NCI-H526 (cell line): ENCODE results near the gene ISG20.
A peak's percentile ranks its signal among the peaks of the same experiment; 100 is the strongest.

Experiments
- DNase-seq, 2 experiments: peaks; one replicate each; lab custom pipeline; 2025; lab: John Stamatoyannopoulos, UW

Gene ISG20

DNA sequence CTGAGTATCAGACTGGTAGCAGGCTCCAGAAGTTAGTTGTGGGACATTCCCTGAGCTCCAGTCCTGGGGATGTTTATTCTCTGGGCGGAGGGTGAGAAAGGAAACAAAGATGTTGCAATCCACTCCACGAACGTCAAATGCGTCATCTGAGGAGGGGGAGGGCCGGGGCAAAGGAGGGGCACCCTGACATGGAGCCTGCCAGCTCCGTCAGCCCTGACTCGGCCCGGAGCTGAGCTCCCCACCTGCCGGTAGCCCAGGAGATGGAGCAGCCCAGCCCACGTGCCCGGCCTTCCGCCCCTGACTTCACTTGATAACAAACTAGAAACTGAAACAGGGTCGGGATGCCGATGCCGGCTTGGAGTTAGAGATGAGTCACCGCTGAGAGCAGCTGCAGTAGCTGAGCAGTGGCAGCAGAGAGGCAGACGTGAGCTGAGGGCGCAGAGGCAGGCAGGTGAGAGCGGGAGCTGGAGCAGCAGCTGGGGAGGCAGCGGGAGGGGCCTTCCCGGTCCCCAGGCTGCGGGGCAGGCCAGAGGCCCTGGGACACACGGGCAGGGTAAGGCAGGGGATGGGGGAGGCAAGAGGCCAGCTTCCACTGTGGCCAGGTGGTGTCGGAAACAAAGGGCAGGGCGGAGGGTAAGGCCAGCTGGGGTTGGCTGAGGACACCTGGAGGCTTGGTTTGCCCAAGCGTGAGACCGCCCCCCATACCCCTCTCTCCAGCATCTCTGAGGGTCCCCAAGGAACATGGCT is at the start of gene ISG20:
ISG20 (plus strand) TSS at position 391 of the 747 bp plus-strand sequence; CDS start at position 742, 351 bp downstream.
- DNase-seq = peak; percentile 28 to 81

- no peak for DNase-seq
Measured at GRCh38 chr15:88590759-88591158, 48.1 kb upstream of the ISG20 start.

DNA sequence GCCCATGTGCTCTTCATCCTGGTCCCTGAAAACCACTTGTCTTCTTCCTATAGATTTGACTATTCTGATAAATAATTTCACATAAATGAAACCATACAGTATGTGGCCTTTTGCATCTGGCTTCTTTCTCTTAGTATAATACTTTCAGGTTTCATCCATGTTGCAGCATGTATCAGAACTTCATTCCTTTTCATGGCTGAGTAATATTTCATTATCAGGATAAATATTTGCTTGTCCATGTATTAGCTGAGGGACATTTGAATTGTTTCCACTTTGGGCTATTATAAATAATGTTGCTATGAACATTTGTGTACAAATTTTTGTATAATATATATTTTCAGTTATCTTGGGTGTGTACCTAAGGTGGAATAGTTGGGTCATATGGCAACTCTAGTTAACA is 47.4 kb upstream of the ISG20 start:
- DNase-seq = no peak

GRCh38 chr15:88603885-88604284 is 34.9 kb upstream of the ISG20 start:
- DNase-seq = peak in 1 of 2 experiments; percentile 58

- DNase-seq = peak in 1 of 2 experiments; percentile 63
Measured at GRCh38 chr15:88604381-88605188, 34.2 kb upstream of the ISG20 start.

DNA sequence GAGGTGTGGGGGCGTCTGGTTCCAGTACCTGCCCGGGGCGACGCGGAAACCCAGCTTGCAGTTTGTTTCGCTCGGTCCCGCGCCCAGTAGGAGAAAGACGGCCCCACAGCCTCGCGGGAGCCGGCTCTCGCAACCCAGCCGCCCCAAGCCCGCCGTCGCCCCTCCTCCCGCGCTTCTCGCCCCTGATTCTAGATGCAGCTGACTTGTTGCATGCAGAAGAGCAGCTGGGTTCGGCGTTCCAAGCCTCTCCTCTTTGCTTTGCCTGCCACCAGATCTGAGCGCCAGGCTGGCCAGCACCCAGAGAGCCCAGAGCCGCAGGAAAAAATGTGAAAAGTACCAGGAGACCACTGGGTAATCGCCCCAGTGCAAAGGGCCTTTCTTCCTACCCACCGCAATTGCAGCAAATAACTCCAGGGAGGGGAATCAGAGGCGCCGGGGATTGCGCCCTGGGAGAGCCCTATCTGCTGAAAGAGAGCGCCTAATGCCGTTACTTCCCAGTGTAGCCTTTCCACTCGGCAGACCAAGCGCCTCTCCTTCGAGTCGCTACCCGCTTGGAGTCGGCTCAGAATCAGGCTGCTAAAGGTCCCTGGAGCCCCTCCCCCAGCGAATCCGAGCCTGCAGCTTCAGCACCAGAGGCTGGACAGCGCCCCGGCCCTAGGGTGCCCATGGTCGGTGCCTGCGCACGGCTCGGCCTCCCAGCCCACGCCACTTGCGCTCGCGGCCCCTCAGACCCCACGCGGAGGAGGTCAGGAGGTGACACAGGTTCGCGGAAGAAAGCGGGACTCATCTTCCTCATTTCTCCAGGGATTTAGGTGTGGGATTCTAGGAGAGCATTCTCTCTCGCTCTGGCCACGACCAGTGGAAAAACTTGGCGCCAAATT is 33.4 kb upstream of the ISG20 start:
- DNase-seq = peak in 1 of 2 experiments; percentile 71

- peak; percentile 18 to 62 for DNase-seq
Measured at GRCh38 chr15:88606070-88606794, 32.6 kb upstream of the ISG20 start.

DNA sequence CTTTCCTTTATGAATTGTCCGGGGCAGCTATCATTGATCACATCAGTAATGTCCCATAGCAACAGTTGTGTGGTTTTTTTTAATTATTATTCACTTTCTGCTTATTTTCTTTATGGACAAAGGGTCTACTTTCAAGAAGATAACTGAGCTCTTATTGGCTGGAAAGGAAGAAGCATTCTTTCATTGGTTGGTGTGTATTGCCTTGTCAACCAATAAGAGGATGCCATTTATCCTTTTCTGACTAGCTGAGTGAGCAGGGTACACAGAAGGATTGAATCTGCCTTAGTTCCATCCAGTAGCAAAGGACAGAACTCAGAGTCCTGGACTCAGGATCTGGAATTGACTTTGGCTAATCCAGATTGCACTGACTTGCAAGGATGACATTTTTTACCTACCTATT is 30.9 kb upstream of the ISG20 start:
- DNase-seq = no peak

DNA sequence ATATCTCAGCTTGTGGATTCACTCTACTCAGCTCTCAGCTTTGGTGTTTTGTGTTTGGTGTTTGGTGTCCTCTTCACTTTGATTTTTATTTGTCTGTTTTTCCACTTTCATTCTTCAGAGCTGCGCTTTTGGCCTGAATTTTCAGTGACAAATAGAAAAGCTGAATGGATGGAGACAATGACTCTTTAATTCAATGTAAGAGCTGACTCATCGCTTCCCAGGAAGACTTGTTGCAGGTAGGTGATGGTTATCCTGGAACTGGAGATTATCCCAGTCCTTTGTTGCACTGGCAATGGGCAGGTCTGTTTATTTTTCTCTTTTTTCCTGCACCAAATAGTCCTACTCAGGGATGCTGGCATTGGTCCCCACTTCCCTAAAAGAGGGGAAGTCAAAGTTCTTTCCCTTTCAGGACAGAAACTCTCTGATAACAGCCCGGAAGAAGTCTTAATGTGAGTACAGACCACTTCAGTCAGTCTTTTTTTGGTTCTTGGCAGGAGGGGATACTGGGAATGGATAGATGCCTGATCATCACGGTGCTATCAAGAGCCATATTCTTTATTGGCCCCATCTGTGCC is 30.1 kb upstream of the ISG20 start:
- no peak for DNase-seq

- DNase-seq = no peak
Measured at GRCh38 chr15:88609344-88610090, 29.3 kb upstream of the ISG20 start.

- no peak for DNase-seq
Measured at GRCh38 chr15:88610701-88611231, 28.1 kb upstream of the ISG20 start.

- DNase-seq = no peak
Measured at GRCh38 chr15:88612186-88612796, 26.5 kb upstream of the ISG20 start.

DNA sequence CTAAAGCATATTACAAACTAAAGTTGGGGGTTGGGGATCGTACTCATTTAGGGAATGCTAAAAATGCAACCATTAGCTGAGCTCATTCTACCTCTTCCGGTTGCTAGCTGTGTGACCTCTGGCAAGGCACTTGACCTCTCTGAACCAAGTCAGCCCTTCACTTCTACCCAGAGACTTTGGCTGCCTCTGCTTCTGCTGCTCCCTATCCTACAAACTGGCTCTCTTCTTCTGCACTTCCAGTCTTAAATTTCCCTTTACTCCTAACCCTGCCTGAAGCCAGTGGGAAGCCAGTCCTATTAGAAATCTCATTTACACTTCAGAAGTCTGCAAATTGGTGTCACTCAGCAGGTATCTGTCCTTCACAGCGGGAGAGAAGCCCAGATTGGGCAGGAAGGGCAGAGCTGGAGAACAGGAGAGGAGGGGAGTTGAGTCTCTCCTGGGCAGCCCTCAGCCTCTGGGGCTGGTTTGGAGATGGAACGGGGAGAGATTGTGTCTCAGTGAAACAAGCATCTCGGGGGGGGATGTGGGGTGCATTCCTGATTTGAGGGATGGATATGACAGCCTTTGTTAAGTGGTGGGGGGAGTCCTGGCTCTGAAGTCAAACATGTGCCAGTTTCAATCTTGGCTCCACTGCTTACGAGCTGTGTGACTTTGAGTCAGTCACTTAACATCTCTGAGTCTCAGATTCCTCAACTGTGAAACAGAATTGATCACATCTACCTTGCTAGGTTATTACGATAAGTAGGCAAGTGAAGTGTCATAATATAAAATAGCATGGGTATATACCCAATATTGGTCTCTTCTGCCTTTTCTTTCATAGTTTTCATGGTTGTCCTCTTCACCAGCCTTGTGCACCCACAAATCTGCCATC is 25.5 kb upstream of the ISG20 start:
- no peak for DNase-seq

DNA sequence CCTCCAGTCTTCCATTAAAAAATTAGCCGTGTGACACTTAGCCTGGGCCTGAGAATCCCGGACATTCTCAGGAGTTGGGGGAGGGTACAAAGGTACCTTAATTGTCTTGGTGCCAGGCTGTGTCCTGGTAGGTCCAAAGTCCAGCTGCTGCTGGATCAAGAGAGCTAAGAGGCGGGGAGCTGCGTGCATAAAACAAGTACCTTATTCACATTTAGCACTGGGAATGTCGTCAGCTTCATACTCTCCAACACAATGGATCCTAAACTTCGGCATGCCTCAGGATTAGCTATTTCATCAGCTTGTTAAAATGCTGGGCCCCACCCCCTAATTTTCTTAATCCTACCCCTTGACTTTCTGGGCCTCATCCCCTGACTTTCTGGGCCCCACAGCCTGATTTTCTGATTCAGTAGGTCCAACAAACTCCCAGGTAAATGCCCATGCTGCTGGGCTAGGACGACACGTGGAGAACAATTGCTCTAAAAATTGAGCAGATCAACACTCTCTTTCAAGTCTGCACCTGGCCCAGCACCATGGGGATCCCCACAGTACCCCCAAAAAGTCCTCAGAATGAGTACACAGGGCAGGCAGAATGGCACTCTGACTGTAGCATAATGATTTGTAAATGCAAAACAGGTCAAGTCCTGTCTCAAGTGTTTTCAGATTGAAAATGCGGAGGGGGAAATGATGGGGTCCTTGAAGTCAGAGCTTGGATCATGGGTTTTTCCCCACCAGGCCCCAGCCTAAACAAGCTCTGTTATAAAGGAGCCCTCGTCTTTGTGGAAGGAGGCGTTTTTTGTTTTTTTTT is 23.3 kb upstream of the ISG20 start:
- DNase-seq = peak; percentile 55 to 64

GRCh38 chr15:88616240-88616639 is 22.6 kb upstream of the ISG20 start:
- no peak for DNase-seq

DNA sequence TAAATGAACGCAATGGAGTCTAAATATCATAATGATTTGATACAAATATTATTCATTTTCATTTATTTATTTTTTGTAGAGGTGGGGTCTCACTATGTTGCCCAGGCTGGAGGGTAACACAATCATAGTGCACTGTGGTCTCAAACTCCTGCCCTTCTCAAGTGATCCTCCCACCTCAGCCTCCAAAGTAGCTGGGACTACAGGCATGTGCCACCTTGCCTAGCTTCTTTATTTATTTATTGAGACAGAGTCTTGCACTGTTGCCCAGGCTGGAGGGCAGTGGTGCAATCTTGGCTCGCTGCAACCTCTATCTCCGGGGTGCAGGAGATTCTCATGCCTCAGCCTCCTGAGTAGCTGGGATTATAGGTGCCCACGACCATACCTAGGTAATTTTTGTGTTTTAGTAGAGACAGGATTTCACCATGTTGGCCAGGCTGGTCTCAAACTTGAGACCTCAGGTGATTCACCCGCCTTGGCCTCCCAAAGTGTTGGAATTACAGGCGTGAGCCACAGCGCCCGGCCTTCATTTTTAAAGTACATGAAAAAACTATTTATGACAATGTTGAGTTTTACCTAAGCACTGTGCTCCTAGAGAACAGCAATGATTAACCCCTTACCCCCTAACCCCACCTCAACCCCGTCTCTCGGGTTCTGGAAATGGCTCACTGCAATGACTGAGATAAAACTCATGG is 21.6 kb upstream of the ISG20 start:
- no peak for DNase-seq

GRCh38 chr15:88617790-88618189 is 21.0 kb upstream of the ISG20 start:
- no peak for DNase-seq
